Neural cell (in vitro differentiated cells): Measurements from ENCODE around the gene THBS2. TPM values are rescaled to one million over a fixed set of nuclear protein-coding genes. Genes with fewer than 3 reads are reported as not detected.
"Not testable (repeated sequence)": the region's sequence is repeated elsewhere in the genome, so short reads cannot be mapped to it uniquely, and the experiment has no call there.

ENCODE experiments used
- H2AFZ ChIP-seq: fragments of 200-600, 300-800 bp; sonication (generic), shearing (Covaris generic); 2 replicates; pipeline ENCODE4 v1.6.0; 2014; ENCODE audit warnings: low read depth, mild to moderate bottlenecking, antibody characterized with exemption, low read length, moderate library complexity
- H3F3A ChIP-seq: fragments of 200-600 bp; shearing (Covaris generic); 2 replicates; pipeline ENCODE4 v1.6.1; 2016; ENCODE audit warnings: mild to moderate bottlenecking, moderate library complexity, mixed read lengths, antibody characterized with exemption, low read length; ENCODE audit not compliant: insufficient read depth, poor library complexity, severe bottlenecking
- H3K27ac ChIP-seq: fragments of 200-600, 300-800 bp; sonication (generic), shearing (Covaris generic); 2 replicates; pipeline ENCODE4 v1.5.1; 2014; ENCODE audit warnings: mild to moderate bottlenecking, low read length, moderate library complexity
- H3K27me3 ChIP-seq: fragments of 300-800, 200-600 bp; sonication (generic), shearing (Covaris generic); 2 replicates; pipeline ENCODE4 v1.6.0; 2014; ENCODE audit warnings: mild to moderate bottlenecking, low read depth, low read length, moderate library complexity; ENCODE audit not compliant: insufficient read depth
- H3K36me3 ChIP-seq: fragments of 300-800, 200-600 bp; sonication (generic), shearing (Covaris generic); 2 replicates; pipeline ENCODE4 v1.5.1; 2014; ENCODE audit warnings: mild to moderate bottlenecking, antibody characterized with exemption, low read length, moderate library complexity; ENCODE audit not compliant: insufficient read depth
- H3K4me2 ChIP-seq: fragments of 300-800, 200-600 bp; sonication (generic), shearing (Covaris generic); 2 replicates; pipeline ENCODE4 v1.6.0; 2014; ENCODE audit warnings: mild to moderate bottlenecking, low read length
- H3K4me3 ChIP-seq: fragments of 300-800, 200-600 bp; sonication (generic), shearing (Covaris generic); 2 replicates; pipeline ENCODE4 v1.5.1; 2014; ENCODE audit warnings: mild to moderate bottlenecking, low read length, moderate library complexity
- H3K79me2 ChIP-seq: fragments of 200-600 bp; shearing (Covaris generic); replicated peaks from 2 replicates; pipeline ENCODE4 v1.6.0; 2014; ENCODE audit warnings: mild to moderate bottlenecking, low read length, moderate library complexity; ENCODE audit not compliant: insufficient read depth
- H3K9ac ChIP-seq: fragments of 300-800, 200-600 bp; sonication (generic), shearing (Covaris generic); 2 replicates; pipeline ENCODE4 v1.6.1; 2016; ENCODE audit warnings: mild to moderate bottlenecking, low read length, mixed read lengths
- H3K9me2 ChIP-seq: fragments of 200-600 bp; shearing (Covaris generic); 2 replicates; pipeline ENCODE4 v1.6.1; 2016; ENCODE audit warnings: mild to moderate bottlenecking, low read length, mixed read lengths; ENCODE audit not compliant: insufficient read depth
- H3K9me3 ChIP-seq: fragments of 200-600, 300-800 bp; sonication (generic), shearing (Covaris generic); 2 replicates; pipeline ENCODE4 v1.6.1; 2016; ENCODE audit warnings: mild to moderate bottlenecking, mixed run types, low read length, moderate library complexity, mixed read lengths
- H4K20me1 ChIP-seq: fragments of 200-600 bp; shearing (Covaris generic); 2 replicates; pipeline ENCODE4 v1.6.1; 2016; ENCODE audit warnings: mild to moderate bottlenecking, mixed run types; ENCODE audit not compliant: insufficient read depth
- CTCF ChIP-seq: fragments of 450-650 bp; IDR thresholded peaks from 2 replicates; pipeline ENCODE4 v1.5.1; 2014; ENCODE audit warnings: antibody characterized with exemption, mild to moderate bottlenecking, moderate library complexity; ENCODE audit not compliant: poor library complexity, severe bottlenecking
- EP300 ChIP-seq: fragments of 450-650 bp; conservative IDR thresholded peaks from 2 replicates; pipeline ENCODE4 v1.6.1; 2014; ENCODE audit warnings: antibody characterized with exemption, mild to moderate bottlenecking, moderate library complexity; ENCODE audit not compliant: poor library complexity, severe bottlenecking
- EZH2 ChIP-seq: fragments of 200-600, 300-800 bp; shearing (Covaris generic), sonication (generic); IDR thresholded peaks from 2 replicates; pipeline ENCODE4 v1.6.1; 2014; ENCODE audit warnings: antibody characterized with exemption, low read length, borderline replicate concordance, mild to moderate bottlenecking; ENCODE audit not compliant: insufficient read depth, poor library complexity, severe bottlenecking
- MXI1 ChIP-seq: fragments of 450-650 bp; conservative IDR thresholded peaks from 2 replicates; pipeline ENCODE4 v1.6.1; 2014; ENCODE audit warnings: antibody characterized with exemption, mild to moderate bottlenecking; ENCODE audit not compliant: poor library complexity, severe bottlenecking
- POLR2AphosphoS5 ChIP-seq: IDR thresholded peaks from 2 replicates; pipeline ENCODE4 v1.6.1; 2012
- RAD21 ChIP-seq: fragments of 450-650 bp; conservative IDR thresholded peaks from 2 replicates; pipeline ENCODE4 v1.6.1; 2014; ENCODE audit warnings: antibody characterized with exemption, mild to moderate bottlenecking, moderate library complexity
- REST ChIP-seq: IDR thresholded peaks from 2 replicates; pipeline ENCODE4 v1.6.1; 2012; ENCODE audit warnings: borderline replicate concordance
- SMC3 ChIP-seq: fragments of 450-650 bp; conservative IDR thresholded peaks from 2 replicates; pipeline ENCODE4 v1.6.1; 2014; ENCODE audit warnings: antibody characterized with exemption, mild to moderate bottlenecking, moderate library complexity; ENCODE audit not compliant: poor library complexity
- TAF1 ChIP-seq: IDR thresholded peaks from 2 replicates; pipeline ENCODE4 v1.6.1; 2012; ENCODE audit warnings: low read depth
- polyA plus RNA-seq: library from polyadenylated mRNA; depleted of rRNA; stranded (reverse); fragments of >200 nt; gene quantifications from 2 replicates; pipeline ENCODE4 v1.2.3, GENCODE V29; 2014

Gene THBS2
- polyA plus RNA-seq, 1 donor from 2014 or later = 0.88 TPM

DNA sequence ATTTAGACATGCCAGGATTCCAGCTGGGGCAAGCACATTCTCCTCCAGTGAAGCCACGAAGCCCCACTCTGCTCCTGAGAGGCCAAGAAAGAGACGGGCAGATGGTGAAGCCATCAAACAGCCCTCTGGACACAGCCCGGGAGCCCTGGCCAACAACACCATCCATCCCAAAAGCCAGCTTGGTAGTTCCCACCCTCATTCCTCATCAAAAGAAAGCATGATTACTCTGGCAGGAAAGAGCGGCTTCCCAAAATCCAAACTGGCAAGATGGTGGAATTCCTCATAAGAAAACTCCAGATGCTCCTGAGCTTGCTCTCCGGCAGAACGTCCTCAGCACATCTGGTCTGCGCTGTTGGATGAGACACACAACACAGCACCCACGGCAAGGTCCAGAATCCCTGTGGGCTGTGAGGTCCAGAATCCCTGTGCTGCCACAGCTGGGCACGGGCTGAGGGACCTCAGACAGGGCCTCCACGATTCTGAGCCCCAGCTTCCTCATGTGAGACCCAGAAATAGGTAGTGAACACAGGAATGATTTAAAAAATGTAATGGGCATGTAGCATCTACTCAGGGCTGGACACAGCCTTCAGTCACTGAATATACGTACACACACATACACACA lies 52.6 kb downstream of the THBS2 start (continued):
- TF ChIP-seq EP300 (no peak), SMC3 (no peak), MXI1 (no peak)

GRCh38 chr6:169199625-169200335 lies 53.9 kb downstream of the THBS2 start:
- no peak overlapping the region for H3K4me2 ChIP-seq
- TF ChIP-seq CTCF (no peak), MXI1 (no peak), SMC3 (no peak), REST (no peak), RAD21 (no peak), EP300 (no peak), EZH2 (no peak), POLR2AphosphoS5 (no peak), TAF1 (no peak)
- H3K9me3 ChIP-seq = no peaks in the 10 kb centered on the region

DNA sequence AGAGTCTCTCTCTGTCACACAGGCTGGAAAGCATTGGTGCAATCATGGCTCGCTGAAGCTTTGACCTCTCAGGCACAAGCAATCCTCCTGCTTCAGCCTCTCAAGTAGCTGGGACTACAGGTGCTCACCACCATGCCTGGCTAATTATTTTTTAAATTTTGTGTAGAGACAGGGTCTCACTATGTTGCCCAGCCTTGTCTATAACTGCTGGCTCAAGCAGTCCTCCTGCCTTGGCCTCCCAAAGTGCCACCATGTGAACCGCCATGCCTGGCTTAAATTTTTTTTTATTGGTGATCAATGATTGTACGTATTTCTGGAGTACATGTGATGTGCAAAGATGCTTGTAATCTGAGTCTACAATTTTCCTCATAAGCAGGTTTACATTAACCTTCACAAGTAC lies 54.8 kb downstream of the THBS2 start:
- TF ChIP-seq EZH2 = no peak
- no peak for TF ChIP-seq POLR2AphosphoS5
- no peak for TF ChIP-seq EP300
- TF ChIP-seq MXI1 = no peak
- TF ChIP-seq TAF1 = no peak
- TF ChIP-seq SMC3 = no peak
- TF ChIP-seq RAD21 = no peak

More at GRCh38 chr6:169199625-169200335, 53.9 kb downstream of the THBS2 start:
- H3K27ac ChIP-seq = no peak overlapping the region
- no peaks in the 10 kb centered on the region for H3K79me2 ChIP-seq
- H4K20me1 ChIP-seq = no peaks in the 10 kb centered on the region
- no peak overlapping the region for H3K9ac ChIP-seq
- no peaks in the 10 kb centered on the region for H3F3A ChIP-seq
- no peak overlapping the region for H3K4me3 ChIP-seq
- H3K9me2 ChIP-seq = no peaks in the 10 kb centered on the region
- H2AFZ ChIP-seq = no peak overlapping the region
- H3K27me3 ChIP-seq = no peaks in the 10 kb centered on the region
- no peaks in the 10 kb centered on the region for H3K36me3 ChIP-seq

GRCh38 chr6:169197929-169198328 lies 55.7 kb downstream of the THBS2 start:
- H2AFZ ChIP-seq = not testable (repeated sequence)

More for the DNA sequence above, 54.8 kb downstream of the THBS2 start:
- Histone ChIP-seq H3K36me3 (no peaks in the 10 kb centered on the region), H3K27ac (no peak overlapping the region), H3F3A (no peaks in the 10 kb centered on the region), H4K20me1 (no peaks in the 10 kb centered on the region), H3K27me3 (no peaks in the 10 kb centered on the region), H3K4me3 (no peak overlapping the region), H3K9me2 (no peaks in the 10 kb centered on the region), H3K9ac (no peak overlapping the region), H2AFZ (no peak overlapping the region), H3K9me3 (no peaks in the 10 kb centered on the region), H3K4me2 (no peak overlapping the region), H3K79me2 (no peaks in the 10 kb centered on the region)

DNA sequence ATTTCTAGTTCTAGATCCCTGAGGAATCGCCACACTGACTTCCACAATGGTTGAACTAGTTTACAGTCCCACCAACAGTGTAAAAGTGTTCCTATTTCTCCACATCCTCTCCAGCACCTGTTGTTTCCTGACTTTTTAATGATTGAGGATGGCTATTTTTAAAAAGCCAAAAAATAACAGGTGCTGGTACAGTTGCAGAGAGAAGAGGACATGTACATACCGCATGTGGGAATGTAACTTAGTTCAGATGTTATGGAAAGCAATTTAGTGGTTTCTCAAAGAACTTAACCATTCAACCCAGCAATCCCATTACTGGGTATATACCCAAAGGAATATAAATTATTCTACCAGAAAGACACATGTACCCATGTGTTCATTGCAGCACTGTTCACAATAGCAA lies 57.4 kb downstream of the THBS2 start:
- not testable (repeated sequence) for H3K79me2 ChIP-seq, H3K27me3 ChIP-seq, H3K9ac ChIP-seq, H3K9me3 ChIP-seq, H3K9me2 ChIP-seq, H3F3A ChIP-seq, H3K27ac ChIP-seq, H3K4me2 ChIP-seq, H3K4me3 ChIP-seq, H4K20me1 ChIP-seq, H3K36me3 ChIP-seq, H2AFZ ChIP-seq

More at GRCh38 chr6:169197929-169198328, 55.7 kb downstream of the THBS2 start:
- H3K27me3 ChIP-seq, H4K20me1 ChIP-seq, H3K4me3 ChIP-seq, H3K27ac ChIP-seq, H3K9me3 ChIP-seq, H3K9me2 ChIP-seq, H3K9ac ChIP-seq, H3K36me3 ChIP-seq, H3K4me2 ChIP-seq, H3K79me2 ChIP-seq, H3F3A ChIP-seq: not testable (repeated sequence)
